Keratinocyte (primary cell): ENCODE data around the gene TMCO1.

Source experiments
- CTCF ChIP-seq, 3 experiments: IDR thresholded peaks in 1 of 3; conservative IDR thresholded peaks in 1 of 3; optimal IDR thresholded peaks in 1 of 3; 2 replicates in 2 of 3; 3 replicates in 1 of 3; pipeline versions ENCODE3 to v1.5.1; 2011; ENCODE audit warnings: low read length in 3 of 3, mild to moderate bottlenecking in 3 of 3, moderate library complexity in 2 of 3, control low read depth in 1 of 3, inconsistent platforms in 1 of 3; ENCODE audit not compliant: insufficient read depth in 2 of 3; ENCODE audit errors: extremely low read depth in 1 of 3
- EZH2 ChIP-seq: IDR thresholded peaks from one replicate; pipeline ENCODE4 v1.6.1; 2012; ENCODE audit warnings: inconsistent platforms, mild to moderate bottlenecking, low read length, moderate library complexity

GRCh38 chr1:165795894-165796293, 27.2 kb upstream of the TMCO1 start:
- TF ChIP-seq CTCF (optimal IDR thresholded peaks at IDR 0.05 in 1 of 3, IDR thresholded peaks at IDR 0.05 in 1 of 3, conservative IDR thresholded peaks at IDR 0.05 in 1 of 3; ENCODE audit: extremely low read depth in 1 of 3, insufficient read depth in 2 of 3, low read length in 3 of 3) (no peak), EZH2 (no peak)
